Measurements from ENCODE around the gene LRRC36. TPM values are rescaled to one million over a fixed set of nuclear protein-coding genes. Genes with fewer than 3 reads are reported as not detected.
A peak's percentile ranks its signal among the peaks of the same experiment; 100 is the strongest.
"Not testable (repeated sequence)": the region's sequence is repeated elsewhere in the genome, so short reads cannot be mapped to it uniquely, and the experiment has no call there.

LRRC36 gene
- total RNA-seq, 1 experiment from 2014 or later, result 0.37 TPM

DNA sequence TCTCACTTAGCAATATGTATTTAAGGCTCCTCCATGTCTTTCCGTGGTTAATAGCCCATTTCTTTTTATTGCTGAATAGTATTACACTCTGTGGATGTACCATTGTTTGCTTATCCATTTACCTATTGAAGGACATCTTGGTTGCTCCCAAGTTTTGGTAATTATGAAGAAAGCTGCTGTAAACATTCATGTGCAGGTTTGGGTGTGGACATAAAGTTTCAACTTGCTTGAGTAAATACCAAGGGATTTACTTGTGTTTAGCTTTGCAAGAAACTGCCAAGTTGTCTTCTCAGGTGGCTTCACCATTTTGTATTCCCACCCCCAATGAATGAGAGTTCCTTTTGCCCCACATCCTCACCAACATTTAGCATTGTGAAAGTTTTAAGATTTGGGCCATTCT is 9.5 kb downstream of the LRRC36 start:
- in situ Hi-C loops (cut with HindIII; ENCODE audit: low pct_unique_long_range_greater_than_20kb, low sequenced_read_pairs), result no loop called here
- no peak for DNase-seq (ENCODE audit: low read depth)

DNA sequence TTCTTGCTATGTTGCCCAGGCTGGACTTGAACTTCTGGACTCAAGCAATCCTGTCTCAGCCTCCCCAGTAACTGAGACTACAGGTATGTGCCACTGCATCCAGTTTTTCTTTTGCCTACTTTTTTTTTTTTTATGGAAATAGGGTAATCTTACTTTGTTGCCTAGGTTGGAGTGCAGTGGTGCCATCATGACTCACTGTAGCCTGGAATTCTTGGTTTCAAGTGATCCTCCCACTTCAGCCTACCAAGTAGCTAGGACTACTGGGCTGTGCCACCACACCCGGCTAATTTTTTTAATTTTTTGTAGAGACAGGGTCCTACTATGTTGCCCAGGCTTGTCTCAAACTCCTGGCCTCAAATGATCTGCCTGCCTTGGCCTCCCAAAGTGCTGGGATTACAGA is 10.0 kb downstream of the LRRC36 start:
- in situ Hi-C loops (cut with HindIII; ENCODE audit: low pct_unique_long_range_greater_than_20kb, low sequenced_read_pairs), result no loop called here
- peak; percentile 39 for DNase-seq (ENCODE audit: low read depth)

DNA sequence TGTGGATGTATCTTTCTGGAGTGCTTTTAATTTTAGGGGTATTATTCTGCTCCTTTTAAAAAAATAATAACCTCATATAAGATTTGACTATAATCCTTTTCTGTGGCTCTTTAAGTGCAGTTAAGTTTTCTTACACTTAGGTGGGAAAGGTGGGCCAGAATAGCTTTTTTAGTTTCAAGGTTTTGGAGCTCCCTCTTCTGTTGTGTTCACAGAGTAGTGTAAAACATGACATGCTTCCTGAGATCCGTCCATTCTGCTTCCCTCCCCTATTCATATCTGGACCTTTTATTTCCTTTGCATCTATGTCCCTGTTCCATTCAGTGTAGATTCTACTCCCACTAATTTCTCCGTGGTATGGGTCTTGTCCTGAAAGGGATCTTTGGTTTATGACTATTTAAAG is 12.8 kb downstream of the LRRC36 start:
- in situ Hi-C loops (cut with HindIII; ENCODE audit: low pct_unique_long_range_greater_than_20kb, low sequenced_read_pairs), result no loop called here
- peak; percentile 18 for DNase-seq (ENCODE audit: low read depth)

DNA sequence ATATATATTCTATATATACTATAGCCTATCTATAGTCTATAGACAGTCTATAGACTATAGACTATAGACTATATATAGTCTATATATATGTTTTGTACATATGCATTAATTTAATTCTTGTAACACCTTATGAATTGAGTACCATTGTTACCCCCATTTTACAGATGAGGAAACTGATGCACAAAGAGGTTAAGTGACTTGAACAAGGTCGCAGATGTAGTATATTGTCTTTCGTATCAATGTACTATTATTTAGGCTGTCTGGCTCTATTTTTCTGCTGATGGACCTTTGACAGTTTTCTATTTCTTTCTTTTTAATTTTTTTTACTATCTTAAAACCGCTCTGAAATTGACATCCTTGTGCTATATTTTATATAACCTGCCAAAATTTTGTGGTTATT is 14.6 kb downstream of the LRRC36 start:
- no peak for DNase-seq (ENCODE audit: low read depth)
- in situ Hi-C loops (cut with HindIII; ENCODE audit: low pct_unique_long_range_greater_than_20kb, low sequenced_read_pairs), result no loop called here

DNA sequence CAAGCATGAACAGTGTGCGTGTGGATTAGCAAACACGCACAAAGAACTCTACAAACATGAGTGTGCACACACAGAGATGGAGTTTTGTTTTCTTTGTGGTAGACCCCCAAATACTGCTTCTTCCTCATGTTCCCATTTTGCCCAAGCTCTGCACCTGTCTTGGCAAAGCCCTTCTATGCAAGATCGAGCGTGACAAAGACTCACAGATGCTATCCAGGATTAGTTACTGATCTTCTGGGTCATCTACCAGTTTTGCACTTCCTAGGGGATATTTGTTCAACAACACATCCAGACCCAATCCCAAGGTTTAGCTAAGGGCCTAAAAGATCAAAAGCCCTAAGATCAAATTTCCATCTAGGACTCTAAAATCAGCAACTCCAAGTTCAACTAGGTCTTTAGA is 16.0 kb downstream of the LRRC36 start:
- in situ Hi-C loops (cut with HindIII; ENCODE audit: low pct_unique_long_range_greater_than_20kb, low sequenced_read_pairs), result no loop called here
- no peak for DNase-seq (ENCODE audit: low read depth)

DNA sequence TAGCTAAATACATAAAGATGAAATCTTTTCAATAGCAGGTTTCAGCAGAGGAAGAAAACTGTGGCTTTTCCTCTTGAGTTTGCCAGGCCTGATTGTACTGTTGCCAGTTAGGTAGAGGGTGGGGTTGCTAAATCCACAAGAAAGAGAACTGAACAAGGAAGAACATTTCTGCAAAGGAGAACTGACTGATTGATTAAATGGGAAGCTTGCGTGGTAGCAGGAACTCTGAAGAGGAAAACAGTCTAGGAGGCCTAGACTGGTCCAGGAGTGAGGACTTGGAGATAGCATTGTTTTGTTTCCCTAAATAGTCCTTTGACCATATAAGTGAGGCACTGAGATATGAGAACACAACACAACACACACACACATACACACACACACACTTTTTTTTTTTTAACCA is 18.8 kb downstream of the LRRC36 start:
- no peak for DNase-seq (ENCODE audit: low read depth)
- in situ Hi-C loops (cut with HindIII; ENCODE audit: low pct_unique_long_range_greater_than_20kb, low sequenced_read_pairs), result no loop called here

DNA sequence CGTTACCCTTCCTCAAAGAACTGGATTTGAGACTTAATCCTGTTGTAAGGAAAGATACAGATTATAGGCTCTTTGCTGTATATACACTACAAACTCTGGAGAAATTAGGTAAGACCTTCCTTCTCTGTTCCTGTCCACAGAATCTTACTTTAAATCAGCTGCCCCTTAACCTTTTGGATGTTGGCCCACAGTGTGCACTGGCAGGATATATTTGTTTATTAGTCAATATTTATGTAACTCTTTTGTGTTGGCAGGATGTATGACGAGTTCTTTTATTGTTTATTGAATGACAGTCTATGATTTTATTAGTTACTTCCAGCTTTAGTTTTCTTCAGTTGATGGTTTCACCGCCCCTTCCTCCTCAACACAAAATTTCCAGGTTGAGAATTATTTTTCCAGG is 19.7 kb downstream of the LRRC36 start:
- in situ Hi-C loops (cut with HindIII; ENCODE audit: low pct_unique_long_range_greater_than_20kb, low sequenced_read_pairs), result no loop called here
- no peak for DNase-seq (ENCODE audit: low read depth)

DNA sequence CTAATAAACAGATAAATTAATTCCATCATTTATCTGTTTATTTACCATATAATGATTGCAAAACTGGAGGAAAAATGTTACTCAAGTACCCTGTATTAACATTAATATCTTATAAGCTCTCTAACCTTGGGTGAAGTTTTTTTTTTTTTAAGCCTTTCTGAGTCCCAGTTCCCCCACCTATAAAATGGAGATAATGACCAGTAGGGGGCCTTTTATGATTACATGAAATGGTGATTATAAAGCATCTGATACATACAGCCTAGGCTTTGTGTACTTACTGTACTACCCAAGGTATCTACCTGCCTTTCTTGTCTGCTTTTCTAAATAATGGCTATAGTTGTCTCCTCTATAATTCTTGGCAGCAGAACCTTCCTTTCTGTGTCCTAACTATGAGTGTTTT is 22.6 kb downstream of the LRRC36 start:
- in situ Hi-C loops (cut with HindIII; ENCODE audit: low pct_unique_long_range_greater_than_20kb, low sequenced_read_pairs), result no loop called here
- peak; percentile 21 for DNase-seq (ENCODE audit: low read depth)

DNA sequence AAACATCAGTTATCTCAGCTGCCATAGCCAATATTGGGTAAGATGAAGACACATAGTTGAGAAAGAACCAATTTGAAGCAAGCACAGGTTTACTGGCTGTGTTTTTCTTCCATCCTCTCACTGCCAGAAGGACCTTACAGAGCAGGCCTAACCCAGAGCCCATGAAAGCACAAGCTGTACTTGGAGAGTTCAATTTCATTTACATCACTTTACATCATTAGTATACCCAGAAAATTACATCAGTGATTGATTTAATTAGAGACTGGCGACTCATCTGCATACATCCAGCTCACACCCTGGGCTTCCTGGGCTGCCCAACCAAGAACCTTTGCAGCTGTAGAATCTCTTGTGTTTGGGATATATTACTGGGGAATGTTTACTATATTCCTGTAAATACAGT is 23.7 kb downstream of the LRRC36 start:
- no peak for DNase-seq (ENCODE audit: low read depth)
- in situ Hi-C loops (cut with HindIII; ENCODE audit: low pct_unique_long_range_greater_than_20kb, low sequenced_read_pairs), result no loop called here

DNA sequence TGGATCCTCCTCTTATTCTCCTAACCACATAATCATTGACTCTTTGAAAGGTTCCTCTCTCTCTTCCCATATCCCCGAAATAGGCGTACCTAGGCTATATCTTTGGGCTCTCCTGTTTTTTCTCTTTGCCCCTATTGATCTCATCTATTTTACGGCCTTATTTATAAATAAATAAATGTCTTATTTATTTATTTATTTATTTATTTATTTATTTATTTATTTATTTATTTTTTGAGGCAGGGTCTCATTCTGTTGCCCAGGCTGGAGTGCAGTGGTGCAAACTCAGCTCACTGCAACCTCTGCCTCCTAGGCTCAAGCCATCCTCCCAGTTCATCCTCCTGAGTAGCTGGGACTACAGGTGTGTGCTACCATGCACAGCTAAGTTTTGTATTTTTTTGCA is 25.8 kb downstream of the LRRC36 start:
- in situ Hi-C loops (cut with HindIII; ENCODE audit: low pct_unique_long_range_greater_than_20kb, low sequenced_read_pairs); DNase-seq (ENCODE audit: low read depth): not testable (repeated sequence)

DNA sequence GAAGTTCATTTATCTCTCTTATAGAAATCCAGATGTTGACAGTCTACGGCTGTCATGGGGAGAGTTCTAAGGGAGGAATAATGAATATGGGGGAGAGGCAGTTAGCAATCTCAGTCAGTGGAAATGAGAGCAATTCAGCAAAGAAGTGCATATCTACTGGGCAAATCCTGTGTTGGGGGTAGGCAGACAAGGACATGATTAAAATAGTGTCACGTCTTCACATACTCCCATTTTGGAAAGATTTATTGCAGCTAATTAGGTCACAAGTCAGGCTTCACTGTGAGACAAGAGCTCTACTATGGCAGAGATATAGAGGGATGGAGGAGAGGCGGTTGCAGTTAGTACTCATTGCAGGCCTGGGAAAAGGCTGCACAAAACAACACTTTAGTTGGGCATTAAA is 29.8 kb downstream of the LRRC36 start:
- in situ Hi-C loops (cut with HindIII; ENCODE audit: low pct_unique_long_range_greater_than_20kb, low sequenced_read_pairs), result no loop called here

DNA sequence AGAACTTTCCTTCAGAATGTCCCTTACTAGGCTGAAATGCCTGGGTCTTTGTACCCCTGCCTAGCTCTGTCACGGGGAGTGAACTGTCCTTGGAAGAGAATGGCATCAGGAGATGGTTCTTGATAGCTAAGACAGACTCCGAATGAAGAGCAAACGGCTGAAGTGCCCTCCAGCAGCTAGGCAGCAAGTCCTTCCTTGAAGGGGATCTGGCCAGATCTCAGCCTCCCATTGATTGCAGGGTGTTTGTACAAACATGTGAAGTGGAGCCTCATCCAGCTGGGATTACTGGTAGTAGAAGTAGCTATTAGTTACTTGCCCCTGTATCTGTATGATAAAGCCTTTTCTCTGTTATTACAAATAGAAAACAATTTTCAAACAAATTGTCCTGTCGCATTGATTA is 30.9 kb downstream of the LRRC36 start:
- in situ Hi-C loops (cut with HindIII; ENCODE audit: low pct_unique_long_range_greater_than_20kb, low sequenced_read_pairs), result no loop called here
- no peak for DNase-seq (ENCODE audit: low read depth)

More for the DNA sequence above, 29.8 kb downstream of the LRRC36 start:
- DNase-seq (ENCODE audit: low read depth), result no peak

DNA sequence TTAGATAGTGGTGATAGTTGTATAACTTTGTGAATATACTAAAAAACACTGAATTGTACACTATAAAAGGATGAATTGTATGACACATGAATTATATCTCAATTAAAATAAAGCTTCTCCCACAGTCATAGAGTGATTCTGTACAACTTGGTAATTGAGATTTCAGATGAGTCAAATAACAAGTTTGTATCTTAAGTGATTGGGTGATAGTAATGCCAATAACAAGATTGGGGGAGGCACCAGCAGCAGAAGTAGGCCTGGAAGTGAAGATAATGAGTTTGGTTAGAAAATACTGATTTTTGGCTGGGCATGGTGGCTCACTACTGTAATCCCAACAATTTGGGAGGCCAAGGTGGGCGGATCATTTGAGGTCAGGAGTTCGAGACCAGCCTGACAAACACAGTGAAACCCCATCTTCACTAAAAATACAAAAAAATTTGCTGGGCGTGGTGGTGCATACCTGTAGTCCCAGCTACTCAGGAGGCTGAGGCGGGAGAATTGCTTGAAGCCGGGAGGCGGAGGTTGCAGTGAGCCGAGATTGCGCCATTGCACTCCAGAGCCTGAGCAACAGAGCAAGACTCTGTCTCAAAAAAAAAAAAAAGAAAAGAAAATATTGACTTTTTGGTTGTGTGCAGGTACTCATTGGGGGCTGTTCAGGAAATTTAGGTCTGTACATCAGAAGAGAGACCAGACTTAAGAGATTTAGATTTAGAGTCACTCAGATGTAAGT is 33.1 kb downstream of the LRRC36 start:
- in situ Hi-C loops (cut with HindIII; ENCODE audit: low pct_unique_long_range_greater_than_20kb, low sequenced_read_pairs); DNase-seq (ENCODE audit: low read depth): not testable (repeated sequence)

DNA sequence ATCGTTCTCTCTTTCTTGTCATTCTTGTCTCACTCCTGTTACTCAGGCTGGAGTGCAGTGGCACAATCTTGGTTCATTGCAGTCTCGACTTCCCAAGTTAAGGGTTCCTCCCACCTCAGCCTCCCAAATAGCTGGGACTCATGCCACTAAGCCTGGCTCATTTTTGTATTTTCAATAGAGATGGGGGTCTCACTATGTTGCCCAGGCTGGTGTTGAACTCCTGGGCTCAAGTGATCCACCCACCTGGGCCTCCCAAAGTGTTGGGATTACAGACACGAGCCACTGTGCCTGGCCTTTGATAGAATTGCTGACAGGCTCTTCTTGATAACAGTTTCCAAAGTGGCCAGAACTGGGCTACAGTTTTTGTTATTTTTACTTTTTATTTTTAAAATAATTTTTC is 34.4 kb downstream of the LRRC36 start:
- in situ Hi-C loops (cut with HindIII; ENCODE audit: low pct_unique_long_range_greater_than_20kb, low sequenced_read_pairs), result no loop called here
- DNase-seq (ENCODE audit: low read depth), result no peak

DNA sequence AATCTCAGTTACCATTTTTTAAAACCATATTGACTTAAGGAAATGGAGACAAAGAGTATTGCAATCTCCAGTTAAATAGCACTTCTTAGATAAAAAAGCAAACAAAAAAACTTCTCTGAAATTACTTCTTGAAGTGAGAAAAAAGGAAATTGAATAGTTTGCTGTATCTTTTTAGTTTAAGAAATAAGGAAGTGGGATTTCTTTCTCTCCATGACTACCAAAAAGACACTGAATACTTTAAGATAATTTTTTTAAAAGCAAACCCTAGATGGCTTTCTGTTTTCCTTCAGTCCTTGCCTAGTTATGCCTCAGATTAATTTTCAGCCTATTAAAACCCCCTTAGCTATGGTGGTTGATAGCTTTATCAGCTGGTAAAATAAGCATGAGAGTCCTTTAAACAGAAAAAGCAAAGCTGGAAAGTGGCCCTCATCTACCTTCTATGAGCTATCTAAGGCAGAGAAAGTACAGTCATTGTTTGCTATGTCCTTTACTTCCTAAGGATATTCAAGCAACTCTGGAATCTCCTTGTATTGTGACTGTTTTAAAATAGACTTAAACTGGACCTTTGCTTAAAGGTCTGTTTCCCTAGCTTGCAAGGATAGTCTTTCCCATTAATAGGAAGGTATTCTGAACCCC is 38.1 kb downstream of the LRRC36 start:
- in situ Hi-C loops (cut with HindIII; ENCODE audit: low pct_unique_long_range_greater_than_20kb, low sequenced_read_pairs), result no loop called here
- DNase-seq (ENCODE audit: low read depth), result no peak

DNA sequence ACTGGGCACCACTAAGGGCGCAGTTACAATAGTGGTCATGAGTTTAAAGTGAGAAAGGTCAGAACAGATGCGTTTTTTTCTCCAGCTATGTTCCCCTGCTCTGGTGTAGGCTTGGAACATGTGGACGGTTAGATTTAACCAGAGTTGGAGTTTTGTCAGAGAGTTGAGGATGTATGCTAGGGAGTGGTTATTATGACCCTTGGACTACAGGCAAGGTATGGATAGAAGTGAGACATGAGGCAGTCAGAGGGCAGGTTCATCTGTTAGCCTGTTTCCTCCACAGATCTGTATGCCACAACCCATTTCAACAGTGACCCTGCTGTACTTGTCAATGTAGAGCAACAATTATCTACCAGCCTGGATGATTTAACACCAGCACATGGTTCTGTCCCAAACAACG is 44.0 kb downstream of the LRRC36 start:
- DNase-seq (ENCODE audit: low read depth), result no peak
- in situ Hi-C loops (cut with HindIII; ENCODE audit: low pct_unique_long_range_greater_than_20kb, low sequenced_read_pairs), result no loop called here

DNA sequence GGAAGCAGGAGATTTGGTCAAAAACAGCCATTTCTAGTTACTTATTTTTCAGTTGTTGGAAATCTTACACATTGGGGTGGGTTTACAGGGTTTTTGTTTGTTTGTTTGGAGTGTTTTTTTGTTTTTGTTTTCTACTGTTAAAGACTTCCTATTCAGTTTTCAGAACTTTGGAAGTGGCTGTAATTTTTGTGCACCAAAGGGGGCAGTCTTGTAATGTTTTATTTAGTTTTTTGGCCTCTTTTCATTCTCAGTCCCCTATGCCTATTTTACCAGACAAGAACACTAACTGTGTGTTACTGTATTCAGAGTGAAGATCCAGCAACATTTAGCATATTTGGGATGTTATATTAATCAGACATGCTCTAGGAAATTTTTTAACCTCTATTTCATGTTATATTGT is 46.0 kb downstream of the LRRC36 start:
- in situ Hi-C loops (cut with HindIII; ENCODE audit: low pct_unique_long_range_greater_than_20kb, low sequenced_read_pairs), result no loop called here
- DNase-seq (ENCODE audit: low read depth), result no peak

DNA sequence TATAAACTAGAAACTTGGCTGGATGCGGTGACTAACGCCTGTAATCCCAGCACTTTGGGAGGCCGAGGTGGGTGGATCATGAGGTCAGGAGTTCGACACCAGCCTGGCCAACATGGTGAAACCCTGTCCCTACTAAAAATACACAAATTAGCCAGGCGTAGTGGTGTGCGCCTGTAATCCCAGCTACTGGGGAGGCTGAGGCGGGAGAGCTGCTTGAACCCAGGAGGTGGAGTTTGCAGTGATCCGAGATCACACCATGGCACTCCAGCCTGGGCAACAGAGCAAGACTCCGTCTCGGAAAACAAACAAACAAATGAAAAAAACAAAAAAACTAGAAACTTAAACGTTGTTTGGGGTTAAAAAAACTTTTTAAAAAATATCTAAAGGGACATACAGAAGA is 49.4 kb downstream of the LRRC36 start:
- DNase-seq (ENCODE audit: low read depth); in situ Hi-C loops (cut with HindIII; ENCODE audit: low pct_unique_long_range_greater_than_20kb, low sequenced_read_pairs): not testable (repeated sequence)

DNA sequence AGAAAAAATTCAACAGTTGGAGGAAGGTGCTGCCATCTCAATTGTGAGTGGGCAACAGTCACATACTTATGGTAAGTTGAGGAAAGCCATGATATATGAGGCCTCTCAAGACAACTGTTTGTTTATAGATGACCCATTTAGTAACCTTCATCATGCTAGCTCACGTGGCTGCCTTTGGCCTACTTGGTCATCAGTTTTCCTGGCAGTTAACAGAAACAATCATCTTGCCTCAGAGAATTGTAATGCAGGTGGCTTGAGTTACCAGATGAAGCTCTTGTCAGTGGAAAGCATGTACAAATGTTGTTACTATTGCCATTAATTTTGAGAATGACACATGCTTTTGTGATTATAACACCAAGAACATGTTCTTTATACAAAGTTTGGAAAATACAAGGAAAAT is 52.0 kb downstream of the LRRC36 start:
- no peak for DNase-seq (ENCODE audit: low read depth)
- in situ Hi-C loops (cut with HindIII; ENCODE audit: low pct_unique_long_range_greater_than_20kb, low sequenced_read_pairs), result no loop called here

DNA sequence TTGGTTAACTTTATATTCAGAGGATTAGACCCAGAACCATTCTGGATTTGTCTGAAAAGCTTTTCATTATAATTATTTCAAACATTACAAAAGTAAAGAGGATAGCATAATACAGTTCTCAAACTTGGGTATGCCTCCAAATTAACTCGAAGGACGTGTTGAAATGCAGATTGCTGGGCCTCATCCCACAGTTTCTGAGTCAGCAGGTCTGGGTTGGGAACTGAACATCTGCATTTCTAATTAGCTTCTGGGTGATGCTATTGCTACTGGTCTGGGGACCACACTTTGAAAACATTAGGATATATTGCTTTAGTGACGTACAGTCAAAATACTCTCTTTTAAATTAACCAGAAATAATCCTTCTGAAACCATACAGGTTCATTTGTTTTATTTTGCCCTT is 56.7 kb downstream of the LRRC36 start:
- in situ Hi-C loops (cut with HindIII; ENCODE audit: low pct_unique_long_range_greater_than_20kb, low sequenced_read_pairs), result no loop called here
- DNase-seq (ENCODE audit: low read depth), result no peak

Data from Caki2 (cell line).